NCI-H2171 (cell line): ENCODE results near the gene RPS23.
"Not testable (repeated sequence)": the region's sequence is repeated elsewhere in the genome, so short reads cannot be mapped to it uniquely, and the experiment has no call there.

Source experiments
- DNase-seq: peaks from one replicate; lab custom pipeline; 2025; lab: John Stamatoyannopoulos, UW

Gene RPS23

DNA sequence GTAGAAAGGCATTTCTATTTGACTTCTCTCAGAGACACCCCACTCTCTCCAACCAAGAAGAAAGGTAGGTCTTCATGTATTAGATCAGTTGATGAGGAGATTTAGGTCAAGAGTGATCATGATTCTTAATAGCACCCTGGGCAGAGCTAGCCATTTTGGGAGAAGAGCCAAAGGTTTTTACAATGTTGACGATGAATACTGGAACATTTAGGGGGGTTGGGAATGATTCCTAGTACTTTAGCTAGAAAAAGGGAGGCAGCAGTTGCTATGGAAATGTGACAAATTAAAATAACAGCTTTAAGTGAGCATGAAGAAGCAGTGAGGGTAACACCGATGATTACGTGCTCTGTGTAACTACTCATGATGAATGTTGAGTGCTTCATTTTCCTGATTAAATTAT, 9.5 kb upstream of the RPS23 start:
- no peak for DNase-seq

DNA sequence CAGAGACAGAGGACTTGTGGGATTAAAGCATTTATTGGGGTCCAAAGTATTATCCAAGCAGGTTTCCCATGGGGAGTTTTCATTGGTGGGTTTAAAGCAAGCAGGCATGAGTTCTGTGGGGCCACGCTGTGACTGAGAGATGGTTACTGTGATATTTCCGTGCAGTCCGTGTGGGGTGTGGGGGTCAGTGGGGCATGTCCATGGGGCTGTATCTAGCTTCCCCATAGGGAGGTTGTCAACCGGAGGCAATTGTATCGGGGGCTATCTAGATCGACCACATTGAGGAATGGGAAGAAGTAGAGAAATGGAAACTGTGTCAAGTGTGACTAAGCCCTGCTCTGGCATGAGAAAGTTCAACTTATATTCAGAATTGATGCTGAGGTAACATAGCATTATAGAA, 7.1 kb upstream of the RPS23 start:
- no peak for DNase-seq

DNA sequence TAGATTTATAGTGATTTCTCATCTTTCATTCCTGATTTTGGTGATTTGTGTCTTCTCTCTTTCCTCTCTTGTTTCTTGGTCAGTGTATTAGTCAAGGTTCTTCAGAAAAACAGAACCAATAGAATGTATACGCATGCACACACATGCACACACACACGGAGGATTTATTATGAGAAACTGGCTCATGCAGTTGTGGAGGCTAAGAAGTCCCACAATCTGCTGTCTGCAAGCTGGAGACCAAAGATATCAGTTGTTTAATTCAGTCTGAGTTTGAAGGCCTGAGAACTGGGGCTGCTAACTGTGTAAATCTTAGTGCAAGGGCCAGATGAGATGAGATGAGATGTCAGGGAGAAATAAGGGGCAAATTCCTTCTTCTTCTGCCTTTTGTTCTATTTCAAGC, 5.7 kb upstream of the RPS23 start:
- no peak for DNase-seq

DNA sequence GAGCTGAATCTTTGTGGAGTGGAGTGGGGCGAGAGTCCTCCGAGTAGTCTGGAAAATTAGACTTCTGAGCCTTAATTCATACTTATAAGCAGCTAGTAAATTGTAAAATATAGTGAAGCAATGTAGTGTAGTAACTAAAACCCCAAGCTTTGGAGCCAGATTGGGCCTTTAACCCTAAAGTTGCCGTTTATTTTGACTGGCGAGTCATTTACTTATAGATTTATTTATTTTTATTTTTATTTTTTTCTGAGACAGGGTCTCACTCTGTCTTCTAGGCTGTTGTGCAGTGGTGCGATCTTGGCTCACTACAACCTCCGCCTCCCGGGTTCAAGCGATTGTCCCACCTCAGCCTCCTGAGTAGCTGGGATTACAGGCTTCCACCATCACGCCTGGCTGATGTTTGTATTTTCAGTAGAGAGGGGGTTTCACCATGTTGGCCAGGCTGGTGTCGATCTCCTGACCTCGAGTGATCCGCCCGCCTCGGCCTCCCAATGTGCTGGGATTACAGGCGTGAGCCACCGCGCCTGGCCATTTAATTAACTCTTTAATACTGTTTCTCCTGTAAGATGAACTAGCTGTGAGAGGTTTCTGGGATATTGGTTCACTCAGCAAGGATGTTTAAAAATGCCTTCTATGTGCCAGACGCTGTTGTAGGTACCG, 687 bp upstream of the RPS23 start:
- no peak for DNase-seq

DNA sequence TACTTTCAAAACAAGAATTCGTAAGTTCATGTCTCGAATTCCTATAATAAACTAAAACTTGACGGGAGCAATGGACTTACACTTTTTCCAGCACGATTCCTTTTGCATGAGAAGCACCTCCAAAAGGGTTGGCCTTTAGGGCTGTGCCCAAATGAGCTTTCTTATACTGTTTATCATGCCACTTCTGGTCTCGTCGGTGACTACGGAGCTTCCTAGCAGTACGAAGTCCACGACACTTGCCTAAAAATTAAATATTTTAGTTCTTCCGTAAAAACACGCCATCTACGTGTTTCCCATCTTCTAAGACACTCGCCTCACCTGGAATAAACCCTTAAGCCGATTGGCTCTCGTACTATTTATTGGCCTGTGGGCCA, 554 bp downstream of the RPS23 start:
- DNase-seq: no peak

DNA sequence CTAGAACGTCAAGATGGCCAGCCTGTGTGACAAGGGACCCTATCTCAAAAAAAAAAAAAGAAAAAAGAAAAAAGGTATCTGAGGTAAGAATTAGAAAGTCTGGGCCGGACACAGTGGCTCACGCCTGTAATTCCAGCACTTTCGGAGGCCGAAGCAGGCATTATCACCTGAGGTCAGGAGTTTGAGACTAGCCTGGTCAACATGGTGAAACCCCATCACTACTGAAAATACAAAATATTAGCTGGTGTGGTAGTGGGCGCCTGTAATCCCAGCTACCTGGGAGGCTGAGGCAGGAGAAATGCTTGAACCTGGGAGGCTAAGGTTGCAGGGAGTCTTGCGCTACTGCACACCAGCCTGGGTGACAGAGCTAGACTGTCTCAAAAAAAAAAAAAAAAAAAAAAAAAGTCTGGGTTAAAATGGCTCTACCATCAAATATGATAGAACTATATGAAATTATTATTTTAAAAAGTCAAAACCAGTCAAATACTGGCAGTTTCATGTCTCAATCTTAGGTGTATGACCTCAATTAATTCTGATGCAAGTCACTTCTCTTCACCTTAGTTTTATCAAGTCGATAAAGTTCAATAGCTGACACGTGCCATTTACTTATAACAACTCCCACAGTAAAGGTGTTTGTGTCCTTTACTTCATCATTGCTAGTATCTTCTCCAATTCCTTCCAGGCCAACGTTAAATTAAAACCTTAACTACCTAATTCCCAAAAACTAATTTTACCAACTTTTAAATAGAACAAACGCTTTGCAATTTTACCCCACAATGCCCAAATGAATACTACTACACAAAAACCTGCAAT, 1.1 kb downstream of the RPS23 start:
- DNase-seq: no peak

DNA sequence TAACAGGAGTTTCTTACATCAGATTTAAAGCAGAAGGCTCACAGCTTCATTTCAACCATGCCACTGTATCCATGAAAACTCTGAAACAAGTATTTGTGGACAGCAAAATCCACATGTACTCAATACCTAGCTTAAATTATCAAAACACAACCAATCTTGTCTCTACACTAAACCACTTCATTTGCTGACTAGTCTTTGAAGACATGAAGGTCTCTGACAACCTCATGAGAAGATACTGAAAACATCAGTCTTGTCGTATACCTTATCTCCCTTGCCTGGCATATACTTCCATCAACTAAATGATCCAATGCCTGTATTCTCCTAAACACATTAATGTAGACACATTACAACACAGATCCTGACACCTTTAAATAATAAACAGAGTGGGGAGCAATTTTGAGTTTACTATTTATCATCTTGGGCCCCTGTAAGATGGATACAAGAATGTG, 2.9 kb downstream of the RPS23 start:
- no peak for DNase-seq

DNA sequence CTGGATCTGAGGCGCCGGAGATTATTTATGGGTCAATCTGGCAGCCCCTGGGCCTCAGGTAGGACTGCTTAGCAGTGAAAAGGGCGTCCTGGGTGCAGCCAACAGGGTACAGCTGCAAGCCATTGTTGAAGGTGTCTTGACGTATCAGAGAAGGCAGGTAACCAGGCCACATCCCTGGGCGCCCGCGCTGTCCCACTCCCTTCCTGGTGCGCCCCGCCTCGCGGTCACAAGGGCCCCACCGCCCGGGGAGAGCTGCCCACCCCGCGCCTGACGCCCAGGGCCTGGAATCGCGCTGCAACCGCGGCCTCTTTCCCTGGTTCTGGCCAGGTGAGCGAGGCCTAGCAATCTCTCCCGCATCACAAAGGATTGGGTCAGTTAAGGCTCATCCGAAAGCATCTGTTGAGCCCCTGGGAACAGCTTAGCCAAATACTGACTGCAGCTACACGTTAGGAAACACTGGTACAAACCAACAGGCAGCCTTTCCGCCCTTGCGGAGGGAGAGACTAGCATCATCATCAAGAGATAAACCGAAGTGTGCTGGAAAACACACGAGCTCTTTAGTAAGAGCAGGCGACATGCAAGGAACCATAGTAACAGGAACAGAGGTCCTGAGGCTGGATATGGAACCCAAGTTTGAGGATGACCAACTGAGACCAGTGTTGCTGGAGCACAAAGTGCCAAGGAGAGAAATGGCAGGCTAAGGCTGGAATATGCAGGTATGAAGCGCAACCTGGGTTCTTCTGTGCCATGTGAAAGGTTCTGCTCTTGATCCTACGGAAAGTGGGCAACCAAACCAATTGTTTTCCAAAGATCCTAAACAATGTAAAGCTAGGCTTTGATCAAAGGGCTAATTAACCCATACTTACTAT, 3.6 kb downstream of the RPS23 start:
- DNase-seq: no peak

DNA sequence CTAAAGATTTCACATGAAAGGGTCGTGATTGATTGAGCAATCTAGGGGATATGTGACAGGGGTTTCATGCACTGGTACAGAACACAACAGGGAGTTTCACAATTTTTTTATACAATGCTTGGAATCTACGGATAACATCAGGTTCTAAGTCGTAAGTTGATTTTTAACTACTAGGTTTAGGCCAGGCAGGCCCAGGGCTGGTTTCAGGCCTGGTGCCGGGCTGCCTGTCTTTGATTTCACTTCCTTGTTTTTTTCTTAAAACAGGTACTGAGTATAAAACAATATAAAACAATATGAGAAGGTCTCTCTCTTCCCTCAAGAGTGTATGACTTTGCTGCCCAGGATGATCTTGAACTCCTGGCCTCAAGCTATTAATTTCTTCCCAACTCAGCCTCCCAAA, 4.7 kb downstream of the RPS23 start:
- not testable (repeated sequence) for DNase-seq

DNA sequence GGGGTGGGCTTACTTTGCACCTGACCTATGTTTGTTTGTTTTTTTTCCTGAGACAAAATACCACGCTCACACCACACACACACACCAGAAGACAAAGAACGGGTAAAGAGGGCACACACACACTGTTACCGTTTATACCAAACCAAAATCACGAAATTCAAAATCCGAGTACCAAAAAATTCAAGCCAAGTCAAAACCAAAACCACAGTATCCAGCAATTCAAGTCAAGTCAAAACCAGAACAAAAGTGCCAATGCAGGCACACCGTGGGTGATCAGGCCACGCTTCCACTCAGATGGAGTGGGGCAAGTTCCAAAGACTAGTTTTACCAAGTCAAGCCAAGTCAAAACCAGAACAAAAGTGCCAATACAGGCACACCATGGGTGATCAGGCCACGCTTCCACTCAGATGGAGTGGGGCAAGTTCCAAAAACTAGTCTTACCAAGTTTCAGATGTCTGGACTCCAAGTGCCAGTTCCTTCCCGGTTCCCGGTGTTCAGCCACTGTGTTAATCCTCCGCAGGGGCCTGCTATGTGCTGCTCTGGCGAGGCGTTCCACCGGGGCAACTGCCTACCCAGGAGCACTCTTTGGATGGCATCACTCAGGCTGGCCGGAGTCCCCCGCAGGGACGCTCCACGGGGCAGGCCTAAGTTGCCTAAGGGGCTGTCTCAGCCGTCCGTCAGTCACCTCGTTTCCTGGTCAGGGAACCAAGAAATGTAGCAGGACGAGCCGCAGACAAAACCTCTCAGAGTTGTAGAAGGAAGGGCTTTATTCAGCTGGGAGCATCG, 5.4 kb downstream of the RPS23 start:
- not testable (repeated sequence) for DNase-seq

DNA sequence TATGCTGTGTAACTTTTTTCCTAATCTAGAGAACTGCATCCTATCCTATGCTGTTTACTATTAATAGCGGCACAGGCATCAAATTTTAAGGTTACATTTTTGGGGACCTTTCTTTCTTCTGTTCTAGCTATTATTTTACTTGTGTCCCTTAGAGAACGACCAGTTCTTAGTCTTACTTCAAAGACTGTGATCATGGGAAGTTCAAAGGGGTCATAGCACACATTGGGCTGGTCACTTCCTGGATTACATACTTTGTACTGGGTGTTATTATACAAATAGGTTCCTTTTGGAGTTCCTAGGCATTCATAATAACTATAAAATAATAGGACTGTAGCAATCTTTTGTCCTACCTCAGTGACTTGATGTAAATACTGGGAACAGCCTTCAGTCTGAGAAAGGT, 8.8 kb downstream of the RPS23 start:
- DNase-seq: not testable (repeated sequence)

DNA sequence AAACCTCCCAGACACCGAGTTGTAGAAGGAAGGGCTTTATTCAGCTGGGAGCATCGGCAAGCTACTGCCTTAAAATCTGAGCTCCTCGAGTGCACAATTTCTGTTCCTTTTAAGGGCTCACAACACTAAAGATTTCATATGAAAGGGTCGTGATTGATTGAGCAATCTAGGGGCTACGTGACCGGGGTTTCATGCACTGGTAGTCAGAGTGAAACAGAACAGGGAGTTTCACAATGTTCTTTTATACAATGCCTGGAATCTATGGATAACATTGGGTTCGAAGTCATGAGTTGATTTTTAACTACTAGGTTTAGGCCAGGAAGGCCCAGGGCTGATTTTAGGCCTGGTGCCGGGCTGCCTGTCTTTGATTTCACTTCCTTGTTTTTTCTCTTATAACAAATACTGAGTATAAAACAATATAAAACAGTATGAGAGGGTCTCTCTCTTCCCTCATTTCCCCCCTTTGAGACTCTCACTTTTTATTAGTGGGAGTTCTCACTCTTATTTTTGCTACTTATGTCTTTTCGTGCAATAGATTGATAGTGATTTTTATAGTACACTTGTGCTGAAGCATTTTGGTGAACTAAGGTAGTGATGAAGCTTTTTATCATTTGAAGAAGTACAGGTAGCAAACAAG, 10.7 kb downstream of the RPS23 start:
- DNase-seq: not testable (repeated sequence)

DNA sequence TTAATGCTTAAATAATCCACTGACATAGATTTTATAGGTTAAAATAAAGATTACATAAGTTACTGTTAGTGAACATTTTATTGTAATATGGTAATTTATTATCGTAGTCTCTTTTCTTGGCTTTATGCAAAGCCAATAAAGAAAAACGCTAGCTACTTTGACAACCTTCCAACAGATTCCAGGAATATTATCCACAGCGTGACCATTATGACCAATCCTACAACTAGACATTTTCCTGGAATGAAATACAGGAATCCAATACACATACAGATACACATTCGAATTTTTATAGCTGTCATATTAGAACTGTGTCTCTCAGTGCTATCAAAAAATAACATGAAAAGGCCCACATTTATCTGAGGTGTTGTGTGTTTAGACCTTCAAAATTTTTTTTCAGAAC, 13.1 kb downstream of the RPS23 start:
- DNase-seq: no peak

DNA sequence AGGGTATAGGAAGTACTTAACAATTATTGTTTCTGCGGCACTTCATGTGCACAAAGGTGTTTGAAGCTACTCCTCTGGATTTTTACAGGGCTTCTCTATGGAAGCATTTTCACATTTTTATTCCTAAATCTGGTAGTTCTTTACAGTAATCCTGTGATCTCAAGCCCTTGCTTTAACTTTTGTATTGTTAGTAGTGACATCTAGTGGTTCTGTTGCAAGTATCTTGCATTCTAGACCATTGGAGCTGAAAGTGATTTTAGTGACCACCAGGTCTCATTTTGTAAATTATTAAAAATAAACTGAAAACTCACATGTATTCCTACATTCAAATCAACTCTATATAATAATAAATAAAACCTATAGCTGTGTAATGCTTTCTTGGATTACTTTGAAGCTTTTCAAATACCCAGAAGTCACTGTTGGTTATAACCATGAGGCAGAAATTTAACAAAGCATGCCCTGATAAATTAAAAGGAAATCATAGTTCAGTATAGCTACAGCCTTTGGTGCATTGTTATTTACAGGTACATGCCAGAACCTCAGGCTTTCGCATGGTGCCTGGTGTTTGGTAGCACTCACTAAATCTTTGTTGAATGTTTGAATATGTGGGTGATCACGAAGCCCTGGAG, 18.9 kb downstream of the RPS23 start:
- DNase-seq: no peak

DNA sequence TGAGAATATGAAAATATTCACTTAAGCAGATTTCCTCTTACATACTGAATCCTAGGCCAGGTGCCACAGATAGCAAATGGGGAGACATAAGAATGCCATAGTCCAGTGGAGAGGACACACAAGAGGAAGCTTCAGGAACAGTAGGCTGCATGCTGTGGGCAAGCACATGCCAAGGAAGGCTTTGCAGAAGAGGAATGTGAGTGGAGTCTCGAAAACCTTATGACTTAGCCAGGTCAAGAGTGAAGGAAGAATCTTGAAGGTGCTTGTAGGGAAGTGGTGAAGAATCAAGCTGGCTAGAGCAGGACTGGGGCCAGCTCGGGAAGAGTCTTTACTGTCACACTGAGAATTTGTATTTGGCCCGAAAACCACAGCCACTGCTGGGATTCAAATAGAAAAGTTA, 20.4 kb downstream of the RPS23 start:
- no peak for DNase-seq

DNA sequence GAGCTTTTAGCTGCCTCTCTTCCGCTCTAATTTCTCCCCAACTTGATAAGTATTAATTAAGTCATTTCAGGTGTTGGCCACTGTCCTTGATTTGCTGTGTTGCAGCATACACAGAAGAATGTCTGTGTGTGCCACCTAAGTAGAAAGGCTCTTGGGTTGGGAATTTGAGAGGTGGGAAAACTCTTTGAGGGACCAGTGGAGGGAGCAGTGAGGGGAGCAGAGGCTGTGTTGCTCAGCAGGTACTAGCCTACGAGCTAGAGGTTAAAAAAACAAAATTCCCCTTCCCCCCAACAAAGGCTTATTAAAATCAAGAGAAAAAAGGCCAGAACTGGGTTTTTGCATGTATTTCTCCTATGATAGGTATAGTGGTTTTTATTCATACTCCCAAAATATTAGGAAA, 20.9 kb downstream of the RPS23 start:
- DNase-seq: no peak

DNA sequence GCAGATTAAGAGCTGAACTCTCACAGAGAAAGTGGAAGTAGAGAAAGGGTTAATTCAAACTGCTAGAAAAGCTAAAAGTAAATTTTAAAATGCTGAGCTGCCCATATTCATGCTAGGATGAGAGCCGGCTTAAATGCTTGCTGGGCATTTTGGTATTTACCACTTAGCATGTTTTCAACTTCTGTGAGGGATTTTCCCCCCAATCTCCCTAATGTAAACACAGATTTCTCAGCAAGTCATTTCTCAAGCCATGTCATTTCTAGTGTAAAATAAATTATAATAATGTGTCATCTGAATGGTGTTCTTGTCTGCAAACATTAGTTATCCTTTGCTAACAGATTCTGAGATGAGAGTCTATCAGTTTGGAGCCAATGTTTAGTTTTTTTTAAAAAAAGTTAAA, 22.3 kb downstream of the RPS23 start:
- DNase-seq: no peak

DNA sequence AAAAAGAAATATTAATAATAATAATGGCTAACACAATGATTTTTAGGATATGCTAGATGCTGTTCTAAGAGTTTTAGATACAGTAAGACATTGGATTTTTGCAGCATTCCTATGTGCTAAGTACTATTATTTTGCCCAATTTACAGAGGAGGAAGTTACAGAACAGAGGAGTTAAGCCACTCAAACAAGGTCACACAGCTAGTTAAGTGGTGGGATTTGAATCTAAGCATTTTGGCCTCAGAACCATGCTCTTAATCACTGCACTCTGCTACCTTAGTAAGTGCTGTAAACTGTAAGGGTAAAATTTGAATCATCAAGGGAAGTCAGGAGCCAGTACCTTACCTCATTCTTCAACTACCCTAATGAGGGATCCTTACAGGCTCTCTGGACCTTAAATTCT, 25.4 kb downstream of the RPS23 start:
- no peak for DNase-seq

DNA sequence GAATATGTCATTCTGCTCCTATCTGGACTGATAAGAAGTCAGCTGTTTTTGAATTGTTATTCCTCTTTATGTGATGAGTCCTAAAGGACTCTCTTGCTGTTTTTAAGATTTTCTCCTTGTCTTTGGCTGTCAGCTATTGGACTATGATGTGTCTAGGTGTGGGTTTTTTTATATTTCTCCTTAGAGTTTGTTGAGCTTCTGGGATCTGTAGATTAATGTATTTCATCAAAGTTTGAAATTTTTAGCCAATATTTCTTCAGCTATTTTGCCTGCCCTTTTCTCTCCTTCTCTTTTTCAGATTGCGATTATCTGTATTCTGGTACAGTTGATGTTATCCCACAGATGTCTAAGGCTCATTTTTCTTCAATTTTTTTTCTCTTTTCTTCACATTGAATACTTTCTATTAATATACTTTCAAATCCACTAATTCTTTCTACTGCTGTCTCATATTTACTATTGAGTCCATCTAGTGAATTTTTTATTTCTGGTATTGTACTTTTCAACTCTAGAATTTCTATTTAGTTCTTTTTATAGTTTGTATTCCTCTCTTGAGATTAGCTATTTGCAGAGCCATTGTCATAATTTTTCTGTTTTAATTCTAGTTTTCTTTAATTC, 31.1 kb downstream of the RPS23 start:
- DNase-seq: no peak

DNA sequence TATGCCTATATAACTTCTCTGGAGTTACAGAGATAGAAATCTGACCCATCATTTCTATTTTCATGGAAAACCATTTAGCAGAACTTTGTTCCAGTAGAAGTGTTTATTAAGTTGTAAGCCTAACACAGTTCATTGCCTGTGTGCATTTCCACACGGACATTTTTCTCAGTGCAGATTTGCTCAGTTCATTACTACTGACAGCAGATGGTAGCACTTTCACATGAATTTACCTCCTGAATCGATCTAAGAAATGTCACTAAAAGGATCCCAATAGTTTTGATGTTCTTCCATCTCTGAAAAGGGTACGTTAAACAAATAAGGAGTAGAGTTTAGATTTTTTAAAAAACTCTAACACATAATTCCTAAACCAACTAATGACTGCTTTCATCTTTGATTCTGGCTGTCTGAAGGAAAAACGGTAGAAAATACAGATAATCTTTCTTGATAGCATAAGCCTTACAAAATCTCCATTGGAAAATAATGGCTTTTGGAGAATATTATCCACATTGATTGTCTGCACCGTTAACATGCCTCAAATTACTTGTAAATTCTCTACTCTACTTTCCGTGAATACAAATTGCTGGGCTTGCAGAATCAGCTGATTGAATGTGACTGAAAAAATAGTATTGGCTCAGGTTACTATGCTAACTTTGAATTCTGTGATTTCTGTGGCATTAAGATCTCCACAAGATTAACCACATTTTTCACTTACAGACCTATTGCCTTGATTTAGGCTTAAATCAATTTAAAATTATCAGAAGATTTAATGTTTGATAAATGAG, 33.1 kb downstream of the RPS23 start:
- DNase-seq: no peak
